ENCODE results near the gene SECISBP2.

The SECISBP2 gene

DNA sequence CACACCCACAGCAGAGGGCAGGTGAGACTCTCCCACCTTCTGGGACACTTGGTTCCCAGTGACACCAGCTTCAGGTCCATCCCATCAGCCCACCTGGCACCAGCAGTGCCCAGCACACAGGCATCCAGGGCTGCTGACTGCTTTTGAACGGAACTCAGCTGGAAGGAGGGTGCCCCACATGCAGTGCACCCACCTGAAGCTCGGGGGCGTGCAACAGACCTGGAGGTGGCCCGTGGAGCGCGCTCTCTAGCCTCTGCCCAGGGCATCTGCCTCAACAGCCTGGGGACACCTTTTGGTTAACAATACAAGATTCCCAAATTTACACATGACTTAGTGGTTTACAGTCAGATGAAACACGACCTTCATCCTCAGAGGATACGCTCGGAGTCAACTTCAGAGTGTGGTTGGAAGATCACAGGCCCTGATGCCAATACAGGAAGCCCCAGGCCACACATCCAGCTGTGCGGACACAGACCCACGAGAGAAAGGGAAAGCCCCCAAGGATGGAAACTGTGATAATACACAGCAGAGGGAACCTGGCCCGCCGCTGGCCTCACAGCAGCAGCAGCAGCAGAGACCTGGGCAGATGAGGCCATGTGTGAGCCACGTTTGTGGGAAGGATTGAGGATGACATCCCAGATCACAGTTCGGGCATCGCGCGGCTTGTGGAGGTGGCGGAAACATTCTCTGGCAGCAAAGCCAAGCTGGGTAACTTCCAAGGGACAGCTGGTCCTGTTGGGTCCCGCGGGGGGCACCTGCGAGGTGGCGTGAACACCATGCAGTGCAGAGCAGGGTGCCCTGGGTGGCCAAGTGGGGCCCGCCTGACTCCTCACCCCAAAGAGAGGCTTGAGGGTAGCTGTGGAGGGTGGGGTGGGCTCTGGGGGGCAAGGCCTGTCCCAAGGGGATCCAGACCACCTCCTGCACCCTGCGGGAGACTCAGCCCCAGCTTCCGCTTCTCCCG lies 64.0 kb downstream of the SECISBP2 start:
- H3K4me3 Mint-ChIP-seq, result peak overlapping the region; percentile 47 to 60
- peaks cover 28 to 42% of the 10 kb centered on the region in 2 donors for H3K4me1 Mint-ChIP-seq
- ATAC-seq (replicated peaks) (peak; percentile 82 to 85), DNase-seq (peak; percentile 44)
- H3K9me3 Mint-ChIP-seq, result no peaks in the 10 kb centered on the region
- peaks cover 63 to 85% of the 10 kb centered on the region in 2 donors for H3K36me3 Mint-ChIP-seq
- peak overlapping the region; percentile 88 for H3K27ac Mint-ChIP-seq
- no peaks in the 10 kb centered on the region for H3K27me3 Mint-ChIP-seq

DNA sequence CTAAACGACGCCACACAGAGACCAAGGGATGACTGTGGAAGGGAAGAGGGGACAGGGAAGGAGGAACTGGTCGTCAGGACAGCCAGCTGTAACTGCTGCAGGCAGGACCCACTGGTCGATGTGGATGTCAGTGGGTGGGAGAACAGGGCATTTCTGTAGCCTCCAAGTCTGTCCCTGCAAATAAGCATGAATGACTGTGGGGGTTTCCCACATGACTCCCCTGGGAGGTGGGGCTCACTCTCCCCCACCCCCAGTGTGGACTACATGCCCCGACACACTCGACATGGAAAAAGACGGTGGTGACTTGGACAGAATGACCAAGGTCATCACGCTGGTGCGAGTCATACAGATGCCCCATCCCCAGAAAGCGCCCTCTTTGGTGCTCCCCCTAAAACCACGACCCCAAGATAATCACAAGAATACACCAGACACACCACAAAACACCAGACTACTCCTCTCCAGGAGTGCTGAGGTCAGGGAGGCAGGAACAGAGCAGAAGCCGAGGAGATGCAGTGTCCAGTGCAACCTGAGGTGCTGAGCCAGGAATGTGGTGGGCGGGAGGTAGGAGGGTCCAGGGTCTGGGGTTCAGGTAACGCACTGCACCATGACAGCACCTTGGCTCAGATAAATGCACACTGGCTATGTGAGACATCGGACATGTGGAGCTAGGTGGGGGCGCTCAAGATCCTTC lies 64.9 kb downstream of the SECISBP2 start:
- ATAC-seq (replicated peaks) (peak; percentile 67 to 76), DNase-seq (peak; percentile 39)
- H3K4me3 Mint-ChIP-seq, result peak overlapping the region; percentile 55 to 60
- H3K27ac Mint-ChIP-seq, result peak overlapping the region; percentile 88
- H3K4me1 Mint-ChIP-seq, result peaks cover 28 to 42% of the 10 kb centered on the region in 2 donors
- H3K36me3 Mint-ChIP-seq, result peaks cover 61 to 82% of the 10 kb centered on the region in 2 donors
- no peaks in the 10 kb centered on the region for H3K27me3 Mint-ChIP-seq
- no peaks in the 10 kb centered on the region for H3K9me3 Mint-ChIP-seq

DNA sequence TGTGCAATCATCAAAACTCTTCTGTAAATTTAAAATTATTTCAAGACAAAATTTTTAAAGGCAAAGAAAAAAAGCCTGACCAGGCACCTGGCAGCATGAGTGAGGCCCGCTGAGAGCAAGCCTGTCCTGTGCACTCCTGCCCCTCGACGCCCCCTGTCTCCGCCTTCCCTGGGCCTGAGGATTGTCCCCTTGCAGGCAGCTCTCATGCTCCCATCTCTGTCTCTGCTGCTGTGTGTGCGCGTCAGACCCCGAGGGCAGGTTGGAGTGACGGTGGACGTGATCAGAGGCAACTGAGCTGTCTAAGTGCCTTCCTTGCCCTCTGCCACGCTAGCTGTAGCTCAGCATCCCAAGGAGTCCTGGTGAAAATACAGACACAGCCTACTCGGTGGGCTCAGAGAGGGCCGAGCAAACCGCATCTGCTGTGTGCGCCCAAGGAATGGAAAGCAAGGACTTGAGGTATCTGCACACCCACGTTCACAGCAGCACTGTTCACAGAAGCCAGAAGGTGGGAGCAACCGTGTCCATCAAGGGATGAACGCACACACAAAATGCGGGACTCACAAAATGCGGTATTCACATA lies 65.5 kb downstream of the SECISBP2 start:
- no peak overlapping the region for H3K4me3 Mint-ChIP-seq
- no peaks in the 10 kb centered on the region for H3K27me3 Mint-ChIP-seq
- peaks cover 28 to 48% of the 10 kb centered on the region in 2 donors for H3K4me1 Mint-ChIP-seq
- ATAC-seq (replicated peaks), result no peak
- peaks cover 62 to 82% of the 10 kb centered on the region in 2 donors for H3K36me3 Mint-ChIP-seq
- no peak for DNase-seq
- no peaks in the 10 kb centered on the region for H3K9me3 Mint-ChIP-seq
- peak overlapping the region; percentile 75 for H3K27ac Mint-ChIP-seq

DNA sequence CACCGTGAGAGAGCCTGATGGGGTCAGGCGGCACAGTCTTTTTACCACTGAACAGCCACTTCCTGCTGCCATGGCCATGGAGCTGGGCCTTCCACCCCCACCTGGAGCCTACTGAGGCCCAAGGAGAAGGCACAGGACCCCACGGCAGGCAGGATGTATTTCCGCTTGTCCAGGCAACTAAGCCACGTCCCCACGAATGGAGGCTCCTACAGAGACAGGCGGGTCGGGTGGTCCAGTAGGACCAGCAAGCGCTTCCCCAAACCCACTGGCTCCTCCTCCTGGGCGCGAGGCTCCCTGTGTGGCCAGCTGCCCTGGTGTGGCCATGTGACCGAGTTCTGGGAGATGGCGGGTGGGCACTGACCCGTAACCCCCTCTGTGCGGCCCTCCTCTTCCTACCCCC lies 66.5 kb downstream of the SECISBP2 start:
- no peaks in the 10 kb centered on the region for H3K9me3 Mint-ChIP-seq
- H3K27me3 Mint-ChIP-seq, result no peaks in the 10 kb centered on the region
- ATAC-seq (replicated peaks) (no peak), DNase-seq (no peak)
- H3K36me3 Mint-ChIP-seq, result peaks cover 58 to 79% of the 10 kb centered on the region in 2 donors
- peaks cover 28 to 50% of the 10 kb centered on the region in 2 donors for H3K4me1 Mint-ChIP-seq
- H3K4me3 Mint-ChIP-seq, result no peak overlapping the region
- H3K27ac Mint-ChIP-seq, result no peak overlapping the region

DNA sequence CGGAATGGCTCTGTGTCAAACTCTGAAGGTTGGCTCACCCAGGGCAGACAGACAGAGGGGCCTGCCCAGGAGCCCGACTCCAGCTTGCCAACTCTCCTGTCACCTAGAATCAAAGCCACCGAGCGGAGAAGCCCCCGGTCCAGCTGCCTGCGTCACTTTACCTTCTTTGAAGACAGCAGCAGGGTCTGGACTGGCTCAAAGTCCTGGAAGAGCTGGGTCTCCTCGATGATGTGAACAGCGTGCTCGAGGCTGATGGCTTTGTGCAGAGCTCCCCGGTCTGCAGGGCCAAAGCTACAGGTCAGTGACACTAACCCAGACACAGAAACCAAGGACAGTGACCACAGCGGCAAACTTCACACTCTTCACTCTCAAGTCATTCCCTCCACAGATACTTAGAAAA lies 67.9 kb downstream of the SECISBP2 start:
- no peak overlapping the region for H3K27ac Mint-ChIP-seq
- peaks cover 62 to 80% of the 10 kb centered on the region in 2 donors for H3K36me3 Mint-ChIP-seq

DNA sequence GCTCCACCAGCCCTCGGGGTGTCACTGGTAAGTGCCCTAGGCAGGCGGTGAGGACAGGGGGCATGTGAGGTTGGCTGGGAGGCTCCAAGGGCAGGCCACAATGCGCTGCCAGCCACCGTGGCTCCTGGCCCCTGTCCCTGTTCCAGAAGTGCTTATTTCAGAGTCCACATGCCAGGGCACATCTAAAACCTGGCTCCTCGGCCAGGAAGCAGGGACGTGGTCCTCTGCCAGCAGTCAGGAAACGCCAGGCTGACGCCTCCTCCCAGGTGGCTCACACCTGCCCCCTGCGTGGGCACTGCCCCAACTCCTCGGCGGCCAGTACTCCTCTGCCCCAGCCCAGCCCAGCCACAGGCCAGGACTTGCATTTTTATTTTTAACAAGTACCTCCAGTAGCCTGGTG lies 68.5 kb downstream of the SECISBP2 start:
- Mint-ChIP-seq H3K4me1 (peaks cover 20 to 39% of the 10 kb centered on the region in 2 donors), H3K27me3 (no peaks in the 10 kb centered on the region), H3K27ac (no peak overlapping the region), H3K4me3 (no peak overlapping the region), H3K36me3 (peaks cover 61 to 79% of the 10 kb centered on the region in 2 donors), H3K9me3 (no peaks in the 10 kb centered on the region)
- no peak for DNase-seq
- no peak for ATAC-seq (replicated peaks)

More for the DNA sequence above, 67.9 kb downstream of the SECISBP2 start:
- H3K4me3 Mint-ChIP-seq, result no peak overlapping the region
- no peaks in the 10 kb centered on the region for H3K27me3 Mint-ChIP-seq
- no peaks in the 10 kb centered on the region for H3K9me3 Mint-ChIP-seq
- DNase-seq, result no peak
- H3K4me1 Mint-ChIP-seq, result peaks cover 25 to 45% of the 10 kb centered on the region in 2 donors
- ATAC-seq (replicated peaks), result no peak

DNA sequence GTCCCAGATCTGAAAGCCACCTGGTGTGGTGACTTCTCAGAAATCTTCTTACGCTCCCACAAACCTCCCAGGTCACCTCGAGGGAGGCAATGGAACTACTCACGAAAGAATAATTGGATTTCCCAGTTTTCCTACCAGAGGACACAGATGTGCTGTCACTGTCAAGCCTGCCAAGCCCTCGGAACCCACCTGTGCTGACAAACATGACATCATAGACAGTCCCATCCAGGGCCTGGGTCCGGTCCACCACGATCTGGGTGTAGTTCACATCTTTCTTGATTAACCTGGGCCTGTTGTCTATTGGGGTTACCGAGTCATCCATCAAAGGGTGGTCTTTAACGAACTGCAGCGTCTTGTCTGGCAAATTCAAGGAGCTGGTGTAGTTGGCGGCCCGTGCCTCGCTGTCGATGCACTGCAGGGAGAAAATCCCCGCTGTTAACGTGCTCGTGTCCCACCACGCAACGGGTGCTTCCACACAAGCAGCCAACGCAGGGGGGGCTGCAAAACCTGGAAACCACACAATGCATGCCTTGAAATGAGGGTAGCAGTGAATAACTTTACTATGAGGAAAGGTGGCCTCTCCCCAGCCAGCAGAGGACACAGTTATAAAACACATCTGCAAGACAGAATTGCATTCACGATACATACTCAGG lies 69.0 kb downstream of the SECISBP2 start:
- H3K27me3 Mint-ChIP-seq, result no peaks in the 10 kb centered on the region
- no peak overlapping the region for H3K4me3 Mint-ChIP-seq
- peak overlapping the region; percentile 67 for H3K27ac Mint-ChIP-seq
- ATAC-seq (replicated peaks) (no peak), DNase-seq (no peak)
- no peaks in the 10 kb centered on the region for H3K9me3 Mint-ChIP-seq
- H3K4me1 Mint-ChIP-seq, result peaks cover 16 to 34% of the 10 kb centered on the region in 2 donors
- H3K36me3 Mint-ChIP-seq, result peaks cover 61 to 79% of the 10 kb centered on the region in 2 donors

DNA sequence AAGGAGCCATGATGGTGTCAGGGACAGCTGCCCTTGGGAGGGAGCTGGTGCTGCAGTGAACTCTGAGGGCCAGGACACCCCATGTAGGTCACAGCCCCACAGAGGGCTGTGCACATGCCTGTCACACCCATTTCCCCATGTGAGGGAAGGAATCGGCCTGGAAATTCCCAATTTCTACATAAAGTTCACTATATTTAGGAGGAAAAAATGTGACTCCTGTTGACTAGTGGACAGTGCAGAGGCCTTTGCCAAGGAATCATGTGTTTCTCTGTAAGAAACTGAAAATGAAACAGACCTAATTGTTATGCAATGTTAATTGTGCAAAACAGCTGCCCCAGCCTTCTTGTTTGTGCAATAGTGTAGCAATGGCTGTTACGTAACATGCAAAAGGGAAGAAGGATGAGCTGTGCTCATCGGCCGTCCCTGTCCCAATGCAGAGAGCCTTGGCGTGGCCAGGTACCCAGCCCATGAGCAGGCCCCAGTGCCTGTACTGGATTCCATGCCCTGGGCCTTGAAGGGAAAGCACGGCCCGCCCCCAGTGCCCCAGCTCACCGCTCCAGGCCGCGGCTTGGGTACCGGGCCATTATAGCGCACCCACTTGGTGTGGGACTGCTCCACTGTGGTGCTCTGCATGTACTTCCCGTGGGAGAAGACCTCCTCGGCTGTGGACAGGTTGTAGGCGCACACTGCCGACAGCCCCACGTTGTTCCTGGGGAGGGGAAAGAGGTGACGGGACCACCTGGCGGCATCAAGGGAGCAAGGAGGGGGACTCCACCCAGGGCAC lies 70.0 kb downstream of the SECISBP2 start:
- Mint-ChIP-seq H3K27ac (no peak overlapping the region), H3K9me3 (no peaks in the 10 kb centered on the region), H3K27me3 (no peaks in the 10 kb centered on the region), H3K36me3 (peaks cover 63 to 79% of the 10 kb centered on the region in 2 donors), H3K4me3 (no peak overlapping the region), H3K4me1 (peaks cover 7 to 24% of the 10 kb centered on the region in 2 donors)
- ATAC-seq (replicated peaks) (no peak), DNase-seq (no peak)

DNA sequence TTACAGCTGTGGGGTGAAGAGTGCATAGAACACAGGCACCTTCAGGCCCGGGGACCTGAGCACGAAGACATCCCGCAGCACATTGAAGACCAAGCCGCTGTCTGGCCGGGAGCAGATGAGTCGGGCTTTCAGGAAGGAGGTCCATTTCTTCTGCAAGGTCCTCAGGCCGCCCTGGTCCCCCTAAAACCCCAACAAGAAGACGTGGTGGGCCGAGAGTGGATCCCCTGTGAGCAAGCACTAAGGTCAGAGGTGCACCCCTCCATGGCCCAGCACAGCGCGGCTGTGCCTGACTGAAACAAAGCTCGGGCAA lies 70.5 kb downstream of the SECISBP2 start:
- H3K9me3 Mint-ChIP-seq, result no peaks in the 10 kb centered on the region
- H3K4me3 Mint-ChIP-seq, result no peak overlapping the region
- H3K27me3 Mint-ChIP-seq, result no peaks in the 10 kb centered on the region
- ATAC-seq (replicated peaks), result no peak
- H3K4me1 Mint-ChIP-seq, result peaks cover 4 to 19% of the 10 kb centered on the region in 2 donors
- H3K27ac Mint-ChIP-seq, result no peak overlapping the region
- DNase-seq, result no peak
- H3K36me3 Mint-ChIP-seq, result peaks cover 66 to 80% of the 10 kb centered on the region in 2 donors

DNA sequence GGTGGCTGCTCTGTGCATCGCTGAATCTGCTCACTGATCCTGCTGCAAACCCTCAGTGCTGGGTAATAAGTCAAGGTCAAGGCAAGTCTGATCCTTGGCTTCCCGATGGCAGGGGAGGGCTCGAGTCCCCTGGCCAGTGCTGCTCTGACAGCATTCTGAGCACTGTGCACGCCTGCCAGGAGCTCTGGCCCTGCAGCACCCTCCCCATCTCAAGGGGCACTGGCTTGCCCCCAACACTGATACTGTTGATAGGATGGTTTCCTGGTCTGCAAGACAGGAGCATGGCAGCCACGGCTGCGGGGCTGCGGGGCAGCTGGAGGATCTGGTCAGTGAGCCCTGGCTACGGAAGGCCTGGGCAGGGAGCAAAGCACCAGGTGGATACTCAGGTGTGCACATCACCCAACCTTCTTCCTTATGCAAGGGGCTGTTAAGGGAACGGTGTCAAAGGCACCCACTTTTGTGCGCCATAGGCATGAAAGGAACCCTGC lies 71.8 kb downstream of the SECISBP2 start:
- Mint-ChIP-seq H3K4me3 (no peak overlapping the region), H3K36me3 (peaks cover 74 to 81% of the 10 kb centered on the region in 2 donors), H3K27me3 (no peaks in the 10 kb centered on the region), H3K4me1 (peaks cover 0 to 10% of the 10 kb centered on the region in 2 donors), H3K9me3 (no peaks in the 10 kb centered on the region), H3K27ac (peak overlapping the region; percentile 51)
- DNase-seq (no peak), ATAC-seq (replicated peaks) (no peak)

DNA sequence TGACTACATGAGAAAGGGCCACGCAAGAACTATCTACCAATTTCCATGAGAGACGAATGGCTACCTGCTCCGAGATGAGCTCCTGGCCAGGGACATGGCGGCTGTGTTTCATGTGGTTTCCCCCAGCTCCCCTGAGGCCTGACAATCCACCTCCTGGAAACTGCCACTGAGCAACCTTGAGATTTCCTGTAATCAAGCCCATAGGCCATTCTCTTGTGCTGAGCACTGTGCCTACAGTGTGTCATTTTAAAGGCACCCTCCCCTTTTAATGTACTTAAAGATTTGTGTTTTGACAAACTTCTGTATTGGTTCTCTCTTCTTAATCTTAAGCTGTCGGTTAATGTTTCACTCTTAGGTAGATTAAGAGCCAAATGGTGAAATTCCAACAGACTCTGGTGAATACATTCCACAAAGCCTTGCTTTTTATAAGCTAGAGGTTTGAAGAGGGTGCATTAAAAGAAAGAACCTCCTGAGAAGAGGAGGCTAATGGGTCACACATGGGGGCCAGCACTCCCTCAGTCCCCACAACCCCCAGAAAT lies 72.3 kb downstream of the SECISBP2 start:
- no peak overlapping the region for H3K4me3 Mint-ChIP-seq
- H3K27ac Mint-ChIP-seq, result no peak overlapping the region
- H3K9me3 Mint-ChIP-seq, result no peaks in the 10 kb centered on the region
- ATAC-seq (replicated peaks) (no peak), DNase-seq (no peak)
- H3K36me3 Mint-ChIP-seq, result peaks cover 71 to 82% of the 10 kb centered on the region in 2 donors
- H3K4me1 Mint-ChIP-seq, result peaks cover 0 to 8% of the 10 kb centered on the region in 2 donors
- no peaks in the 10 kb centered on the region for H3K27me3 Mint-ChIP-seq

DNA sequence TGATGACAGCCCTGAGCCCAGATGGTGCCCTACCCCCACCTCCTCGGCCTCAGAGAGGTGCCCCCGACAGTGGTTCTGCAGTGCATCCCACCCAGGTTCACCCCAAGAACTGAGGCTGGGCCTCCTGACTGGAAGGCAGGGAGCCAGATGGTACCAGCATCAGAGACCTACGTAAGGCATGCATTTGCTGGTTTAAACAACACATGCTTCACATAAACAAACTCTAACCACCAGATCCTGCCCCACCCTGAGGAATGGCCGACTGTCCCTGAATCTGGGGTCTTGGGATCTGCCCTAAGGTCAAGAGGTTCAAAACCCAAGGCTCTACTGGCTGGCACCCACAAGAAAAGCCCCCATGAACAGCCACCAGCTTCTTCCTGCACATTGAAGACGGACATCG lies 73.3 kb downstream of the SECISBP2 start:
- Mint-ChIP-seq H3K4me3 (no peak overlapping the region), H3K27ac (no peak overlapping the region), H3K36me3 (peaks cover 73 to 82% of the 10 kb centered on the region in 2 donors), H3K27me3 (no peaks in the 10 kb centered on the region), H3K4me1 (peaks cover 0 to 8% of the 10 kb centered on the region in 2 donors), H3K9me3 (no peaks in the 10 kb centered on the region)
- no peak for DNase-seq
- no peak for ATAC-seq (replicated peaks)

DNA sequence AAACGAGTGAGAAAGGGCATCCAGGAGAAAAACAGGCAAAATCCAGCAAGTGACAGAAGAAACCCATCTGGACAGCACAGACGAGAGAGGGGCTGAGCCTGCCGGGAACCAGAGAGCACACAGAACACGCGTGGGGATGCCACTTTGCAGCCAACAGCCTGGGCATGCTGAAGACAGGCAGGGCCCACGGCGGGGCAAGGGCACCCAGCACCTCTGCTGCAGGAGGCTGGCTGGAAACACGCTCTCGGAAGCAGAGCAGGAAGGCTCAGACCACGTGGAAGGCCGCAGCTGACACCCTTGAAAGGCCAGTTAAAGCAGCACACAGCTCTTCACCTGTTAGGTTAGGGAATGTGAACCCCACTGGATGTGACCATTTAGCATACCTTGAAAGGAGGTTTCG lies 76.1 kb downstream of the SECISBP2 start:
- no peak for DNase-seq
- ATAC-seq (replicated peaks), result no peak
- Mint-ChIP-seq H3K27ac (no peak overlapping the region), H3K9me3 (no peaks in the 10 kb centered on the region), H3K27me3 (no peaks in the 10 kb centered on the region), H3K36me3 (peaks cover 77 to 86% of the 10 kb centered on the region in 2 donors), H3K4me1 (peaks cover 2 to 4% of the 10 kb centered on the region in 2 donors), H3K4me3 (no peak overlapping the region)

Data from stimulated activated naive B cell treated with anti-CD40 and anti-IgM and Interleukin-4, amounts not matched to agents 10 μg/mL and 1 μg/mL and 100 μg/mL, for 72 hours (primary cell).